K562 (cell line): Measurements from ENCODE around the gene ORC3. TPM values are rescaled to one million over a fixed set of nuclear protein-coding genes. Genes with fewer than 3 reads are reported as not detected.

Experiments used
- ATAC-seq: fragments of 200-7000 bp; cut with Tn5 transposase; 3 replicates; pipeline ENCODE4 v1.9.1; 2020; ENCODE audit warnings: moderate library complexity
- BruUV-seq: library from RNA; stranded (reverse); fragments of 400-500 nt; replicated peaks from 2 replicates; lab custom pipeline; 2021; lab: Mats Ljungman, UMichigan
- CTCF ChIA-PET: fragments of 300-600 bp; formaldehyde crosslinking; extraction: SDS; loops from one replicate; lab custom pipeline; 2021; ENCODE audit warnings: low intra/inter-chr PET ratio; lab: Yijun Ruan, JAX
- POLR2A ChIA-PET: fragments of 300-600, 350-650 bp; sonication (Branson Sonifier 250); formaldehyde crosslinking; extraction: SDS; loops from one replicate; lab custom pipeline; 2021; ENCODE audit warnings: antibody characterized with exemption, inconsistent platforms; lab: Yijun Ruan, JAX
- DNase-seq, 4 experiments: peaks; one replicate each; pipeline versions ENCODE4 v3.0.0 to v3.0.0-alpha.2; 2011 to 2018; ENCODE audit warnings: low spot score in 3 of 4, mixed read lengths in 3 of 4; ENCODE audit errors: extremely low read depth in 1 of 4
- FAIRE-seq: peaks from 2 replicates; lab custom pipeline; 2011; peaks lifted over from hg19 to GRCh38; lab: Jason Lieb, UNC
- H2AFZ ChIP-seq: 2 replicates; pipeline ENCODE4 v1.6.0; 2011; ENCODE audit warnings: low read depth, low read length, control low read depth, inconsistent platforms
- H3K27ac ChIP-seq: fragments of 200-600 bp; 3 replicates; pipeline ENCODE4 v1.8.0; 2011; ENCODE audit warnings: low read depth, mild to moderate bottlenecking, control low read depth, inconsistent platforms, low read length, moderate library complexity, mixed read lengths; ENCODE audit errors: extremely low read depth
- H3K27me3 ChIP-seq, 2 experiments: fragments of 300-600 bp in 1 of 2; 2 replicates in 1 of 2; 3 replicates in 1 of 2; pipeline versions ENCODE4 v1.6.0 to v1.8.0; 2011; ENCODE audit warnings: inconsistent platforms in 2 of 2, low read length in 2 of 2, mild to moderate bottlenecking in 1 of 2, mixed read lengths in 1 of 2, moderate library complexity in 1 of 2; ENCODE audit not compliant: control insufficient read depth in 2 of 2, insufficient read depth in 2 of 2
- H3K36me3 ChIP-seq: fragments of 300-600 bp; 3 replicates; pipeline ENCODE4 v1.8.0; 2011; ENCODE audit warnings: mild to moderate bottlenecking, low read length, inconsistent platforms; ENCODE audit not compliant: control insufficient read depth, insufficient read depth
- H3K4me1 ChIP-seq, 2 experiments: fragments of 200-600 bp in 1 of 2; replicated peaks in 1 of 2; 2 replicates in 1 of 2; 3 replicates in 1 of 2; pipeline versions ENCODE4 v1.5.1 to v1.8.0; 2011; ENCODE audit warnings: inconsistent platforms in 2 of 2, low read length in 2 of 2, mild to moderate bottlenecking in 1 of 2, mixed read lengths in 1 of 2, moderate library complexity in 1 of 2; ENCODE audit not compliant: control insufficient read depth in 2 of 2, insufficient read depth in 2 of 2
- H3K4me2 ChIP-seq: 2 replicates; pipeline ENCODE4 v1.6.1; 2011; ENCODE audit warnings: low read length, control low read depth, inconsistent platforms, mixed read lengths; ENCODE audit not compliant: insufficient read depth
- H3K4me3 ChIP-seq: fragments of 200-600 bp; sonication (generic), shearing (Covaris generic); 2 replicates; pipeline ENCODE4 v1.5.1; 2016; ENCODE audit warnings: control low read depth, inconsistent platforms
- H3K79me2 ChIP-seq: fragments of 200-600 bp; 3 replicates; pipeline ENCODE4 v1.8.0; 2011; ENCODE audit warnings: low read length, inconsistent platforms; ENCODE audit not compliant: control insufficient read depth, insufficient read depth
- H3K9ac ChIP-seq, 2 experiments: 2 replicates each; pipeline versions ENCODE4 v1.6.0 to v1.6.1; 2011; ENCODE audit warnings: low read depth in 2 of 2, low read length in 2 of 2, control low read depth in 1 of 2, inconsistent platforms in 1 of 2, mild to moderate bottlenecking in 1 of 2, mixed read lengths in 1 of 2; ENCODE audit not compliant: insufficient read depth in 1 of 2
- H3K9me1 ChIP-seq: one replicate; pipeline ENCODE4 v1.6.0; 2011; ENCODE audit warnings: inconsistent platforms, mild to moderate bottlenecking, low read length, moderate library complexity; ENCODE audit not compliant: control insufficient read depth, insufficient read depth
- H3K9me3 ChIP-seq: replicated peaks from 2 replicates; pipeline ENCODE4 v1.5.1; 2011; ENCODE audit warnings: low read depth, low read length, inconsistent platforms; ENCODE audit not compliant: control insufficient read depth, insufficient read depth
- H4K20me1 ChIP-seq: replicated peaks from 2 replicates; pipeline ENCODE4 v1.6.1; 2011; ENCODE audit warnings: low read length, inconsistent platforms, mixed read lengths; ENCODE audit not compliant: control insufficient read depth, insufficient read depth
- CLOCK ChIP-seq: fragments of 250-450 bp; sonication (Bioruptor Pico); IDR thresholded peaks from 2 replicates; pipeline ENCODE4 v1.4.0; 2020; ENCODE audit warnings: mild to moderate bottlenecking, moderate library complexity, borderline replicate concordance
- ID3 ChIP-seq, 2 experiments: fragments of 250-450 bp in 1 of 2; fragments of 450-650 bp in 1 of 2; sonication (Bioruptor Pico) in 1 of 2; IDR thresholded peaks; 2 replicates each; pipeline versions ENCODE4 v1.6.1 to v1.8.0; 2016 to 2021; ENCODE audit warnings: mild to moderate bottlenecking in 2 of 2, moderate library complexity in 2 of 2, missing compliant biosample characterization in 1 of 2, missing genetic modification characterization in 1 of 2
- MTA1 ChIP-seq: fragments of 450-650 bp; IDR thresholded peaks from 2 replicates; pipeline ENCODE4 v1.6.1; 2017; ENCODE audit warnings: borderline replicate concordance
- TCF7 ChIP-seq: sonication (generic); IDR thresholded peaks from 2 replicates; pipeline ENCODE4 v1.6.1; 2016; ENCODE audit warnings: antibody characterized with exemption, borderline replicate concordance
- VEZF1 ChIP-seq: fragments of 200-800 bp; sonication (Bioruptor generic); IDR thresholded peaks from 2 replicates; pipeline ENCODE4 v1.6.1; 2017; ENCODE audit warnings: missing genetic modification characterization, missing compliant biosample characterization
- in situ Hi-C: fragments of 300-500 bp; cut with MboI; formaldehyde crosslinking; loops from 4 replicates; pipeline ENCODE4 v1.15.0; 2018; ENCODE audit warnings: inconsistent platforms, mixed read lengths
- intact Hi-C: fragments of 100-400 bp; cut with micrococcal nuclease; formaldehyde crosslinking; loops from 2 replicates; pipeline ENCODE4 v1.14.2; 2022
- polyA plus RNA-seq, 8 experiments: library from polyadenylated mRNA; depleted of rRNA in 4 of 8; stranded (reverse) in 5 of 8; unstranded in 3 of 8; fragments of >200 nt; fragmentation: Nextera tagmentation in 2 of 8; fragmentation: Illumina TruSeq in 1 of 8; extraction: Ambion mirVana in 2 of 8; extraction: Trizol in 1 of 8; gene quantifications; 2 replicates each; pipeline versions ENCODE4 v1.2.1 to v1.2.3, GENCODE V29; 2011 to 2014; ENCODE audit warnings: inconsistent platforms in 1 of 8, missing spikeins in 1 of 8
- total RNA-seq, 7 experiments: library from RNA; depleted of rRNA in 6 of 7; stranded (reverse); fragments of >200 nt in 6 of 7; fragmentation: Illumina TruSeq in 2 of 7; extraction: Trizol in 2 of 7; gene quantifications; 2 replicates each; pipeline versions ENCODE4 v1.2.1 to v1.2.3, GENCODE V29; 2011 to 2021; ENCODE audit warnings: low replicate concordance in 1 of 7

The ORC3 gene
- total and polyA plus RNA-seq, 9 of the 15 experiments (the other 6 are each of a cell fraction or from before 2014, with no cell fraction given) = 28.8 to 159 (median 74.8) TPM

- ChIA-PET POLR2A (interaction anchor here (0.7 kb wide), 1 partner anchor 19 kb away, joined by 3 read pairs; no protein-coding TSS in a partner anchor), CTCF (no interaction called here)
- Histone ChIP-seq H3K79me2 (no peaks in the 10 kb centered on the region), H3K4me1 (no peaks in the 10 kb centered on the region), H4K20me1 (no peaks in the 10 kb centered on the region), H3K4me2 (no peak overlapping the region), H3K9ac (no peak overlapping the region), H3K4me3 (no peak overlapping the region), H3K27me3 (no peaks in the 10 kb centered on the region), H3K27ac (no peak overlapping the region), H3K9me1 (no peaks in the 10 kb centered on the region), H2AFZ (no peak overlapping the region), H3K36me3 (peaks cover 66% of the 10 kb centered on the region; the same call in 2 of the 3 replicates), H3K9me3 (no peaks in the 10 kb centered on the region)
- in situ Hi-C loops (no loop called here), intact Hi-C loops (no loop called here)
- ATAC-seq = no peak
- no peak for DNase-seq
- TF ChIP-seq ID3 (CRISPR knock-in tag; IDR thresholded peaks at IDR 0.05) (no peak), ID3 (tag; IDR thresholded peaks at IDR 0.05) (no peak), VEZF1 (CRISPR knock-in tag) (no peak), MTA1 (no peak), TCF7 (no peak), CLOCK (CRISPR knock-in tag) (no peak)
- no peak for FAIRE-seq
- BruUV-seq = no TSS peak
Observed at GRCh38 chr6:87655824-87656223, 65.9 kb downstream of the ORC3 start.
